Measurements from ENCODE around the gene INO80C.

INO80C gene

GRCh38 chr18:35513181-35513936, 15.6 kb upstream of the INO80C start:
- DNase-seq (ENCODE audit: low read depth): no peak

DNA sequence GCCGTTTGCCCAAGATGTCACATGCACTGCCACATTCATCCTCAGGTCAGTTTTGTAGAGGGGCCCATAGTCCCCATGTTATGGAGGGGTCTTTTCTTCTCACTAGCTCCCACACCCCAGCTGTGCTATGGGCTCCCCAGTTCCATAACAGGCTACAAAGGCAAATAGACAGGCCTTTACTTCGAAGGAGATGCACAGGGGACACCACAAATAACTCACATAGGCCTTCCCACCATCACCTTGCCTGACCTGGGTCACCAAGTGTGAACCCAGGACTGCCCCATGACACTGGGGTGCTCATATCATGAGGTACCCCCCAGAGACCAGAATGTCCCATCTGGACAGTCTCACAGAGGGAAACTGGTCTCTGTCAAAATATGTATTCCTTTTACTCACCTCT, 15.0 kb upstream of the INO80C start:
- DNase-seq (ENCODE audit: low read depth): no peak

DNA sequence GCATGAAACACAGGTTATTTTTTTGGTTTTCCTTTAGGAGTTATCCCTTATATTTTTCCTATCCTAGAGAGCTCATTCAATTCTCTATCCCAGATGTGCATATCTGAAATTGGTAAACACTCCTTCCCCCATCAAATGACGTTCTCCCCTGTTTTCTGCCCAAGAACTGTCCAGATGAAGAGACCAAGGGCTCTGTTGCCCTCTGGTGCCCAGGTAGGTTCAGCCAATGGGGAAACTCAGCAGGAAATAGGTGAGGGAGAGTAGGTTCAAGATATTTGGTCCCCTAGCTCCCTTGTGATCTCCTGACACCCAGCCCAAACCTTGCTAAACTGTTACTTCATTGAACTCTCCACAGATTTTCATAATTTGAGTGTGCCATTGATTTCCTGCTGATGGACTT, 14.1 kb upstream of the INO80C start:
- DNase-seq (ENCODE audit: low read depth): no peak

DNA sequence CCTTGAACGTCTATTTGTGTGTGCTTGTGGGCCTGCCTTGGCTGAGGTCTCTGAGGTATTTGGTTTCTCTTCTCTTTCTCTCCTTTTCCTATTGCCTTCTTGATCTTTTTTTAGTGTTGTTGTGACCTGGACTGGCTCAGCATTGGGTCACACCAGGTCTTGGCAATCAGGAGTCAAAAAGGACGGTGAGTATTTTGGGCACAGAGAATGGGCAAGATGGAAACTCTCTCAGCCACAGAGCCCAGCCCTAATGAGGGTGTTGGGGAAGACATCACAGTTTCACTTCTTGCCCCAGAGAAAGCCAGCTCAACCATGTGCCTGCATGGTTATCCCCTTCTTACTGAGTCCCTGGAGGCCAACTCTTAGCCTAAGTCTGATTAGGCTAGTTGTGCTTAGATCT, 13.7 kb upstream of the INO80C start:
- DNase-seq (ENCODE audit: low read depth): no peak

- DNase-seq (ENCODE audit: low read depth): no peak
These were observed 12.4 kb upstream of the INO80C start for GRCh38 chr18:35510076-35510651.

GRCh38 chr18:35508746-35509338, 11.1 kb upstream of the INO80C start:
- no peak for DNase-seq (ENCODE audit: low read depth)

DNA sequence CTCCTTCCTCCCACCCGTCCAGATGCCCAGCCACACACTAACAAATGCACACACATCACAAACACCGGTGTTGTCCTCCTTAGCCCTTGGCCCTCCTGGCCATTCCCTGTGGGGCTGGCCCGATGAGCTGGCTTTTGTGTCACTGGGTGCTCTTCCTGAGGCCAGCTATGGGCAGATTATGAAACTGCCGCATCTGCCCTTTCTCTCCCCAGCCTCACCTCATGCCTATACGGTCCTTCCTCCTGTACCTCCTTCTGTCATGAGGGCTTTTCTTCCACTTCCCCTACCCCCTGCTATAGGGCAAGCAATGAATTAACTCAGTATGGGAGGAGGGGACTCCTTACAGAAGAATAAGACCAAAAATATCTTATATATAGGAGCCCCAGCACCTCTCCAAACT, 10.3 kb upstream of the INO80C start:
- no peak for DNase-seq (ENCODE audit: low read depth)

DNA sequence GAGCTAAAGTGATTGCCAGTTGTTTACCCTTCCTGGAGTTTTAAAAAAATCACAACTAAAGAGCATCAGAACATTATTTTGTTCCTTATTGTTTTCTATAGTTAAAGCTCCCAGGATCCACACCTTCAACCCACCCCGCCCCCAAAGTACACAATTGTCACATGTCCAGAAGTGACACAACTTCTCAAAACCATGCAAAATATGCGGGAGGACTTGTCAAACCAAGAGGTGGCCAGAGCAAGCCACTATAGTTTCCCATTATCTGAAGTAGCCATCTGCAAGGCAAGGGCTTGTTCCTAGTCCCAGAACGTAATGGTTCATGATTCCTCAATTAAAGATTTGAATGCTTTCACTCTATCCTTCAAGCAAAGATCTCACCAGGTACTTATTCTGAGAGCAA, 9.9 kb upstream of the INO80C start:
- no peak for DNase-seq (ENCODE audit: low read depth)

GRCh38 chr18:35507192-35507591, 9.4 kb upstream of the INO80C start:
- DNase-seq (ENCODE audit: low read depth): no peak

DNA sequence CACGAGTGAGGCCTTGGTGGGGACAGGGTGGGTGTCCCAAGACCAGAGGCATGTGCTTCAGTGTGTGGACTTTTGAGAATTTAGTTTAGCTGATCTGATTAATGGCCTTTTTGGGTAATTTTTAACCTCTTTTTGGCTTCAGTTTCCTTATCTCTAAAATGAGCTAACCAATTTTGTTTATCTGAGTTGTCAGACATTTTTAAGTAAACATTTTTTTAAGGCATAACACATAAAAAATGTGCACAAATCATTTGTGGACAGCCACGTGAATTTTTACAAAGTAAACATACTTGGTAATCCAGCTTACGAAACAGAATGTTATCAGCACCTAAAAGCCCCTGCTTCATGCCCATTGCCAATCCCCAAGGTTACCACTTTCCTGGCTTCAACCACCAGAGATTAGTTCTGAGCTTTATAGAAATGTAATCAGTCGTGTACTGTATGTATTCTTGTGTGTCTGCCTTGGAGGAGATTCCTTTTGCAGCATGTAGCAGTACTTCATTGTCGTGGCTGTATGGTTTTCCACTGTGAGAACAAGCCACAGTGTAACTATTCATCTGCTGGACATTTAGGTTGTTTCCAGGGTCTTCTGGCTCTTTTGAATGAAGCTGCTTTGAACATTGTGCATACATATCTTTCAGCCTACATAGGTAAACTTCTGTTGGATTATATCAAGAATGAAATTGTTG, 8.4 kb upstream of the INO80C start:
- DNase-seq (ENCODE audit: low read depth): no peak

GRCh38 chr18:35504996-35505395, 7.2 kb upstream of the INO80C start:
- DNase-seq (ENCODE audit: low read depth): no peak

DNA sequence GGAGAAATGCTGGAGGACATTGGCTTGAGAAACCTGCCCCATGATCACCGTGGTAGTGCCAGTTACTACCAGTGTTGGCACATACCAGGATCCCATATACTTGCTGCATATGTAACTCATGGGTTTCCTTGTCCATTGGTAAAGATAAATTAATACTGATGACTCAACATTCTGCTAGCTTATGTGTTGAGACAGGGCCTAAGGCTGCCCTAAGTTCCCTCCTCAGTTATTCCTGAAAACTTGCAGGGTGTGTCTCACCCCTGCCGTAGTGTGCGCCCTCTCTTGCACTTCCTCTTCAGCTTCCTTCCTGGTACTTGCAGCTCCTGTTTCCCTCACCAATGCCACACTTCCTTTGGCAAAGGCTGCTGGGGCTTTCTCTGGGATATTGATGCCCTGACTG, 4.3 kb upstream of the INO80C start:
- no peak for DNase-seq (ENCODE audit: low read depth)

DNA sequence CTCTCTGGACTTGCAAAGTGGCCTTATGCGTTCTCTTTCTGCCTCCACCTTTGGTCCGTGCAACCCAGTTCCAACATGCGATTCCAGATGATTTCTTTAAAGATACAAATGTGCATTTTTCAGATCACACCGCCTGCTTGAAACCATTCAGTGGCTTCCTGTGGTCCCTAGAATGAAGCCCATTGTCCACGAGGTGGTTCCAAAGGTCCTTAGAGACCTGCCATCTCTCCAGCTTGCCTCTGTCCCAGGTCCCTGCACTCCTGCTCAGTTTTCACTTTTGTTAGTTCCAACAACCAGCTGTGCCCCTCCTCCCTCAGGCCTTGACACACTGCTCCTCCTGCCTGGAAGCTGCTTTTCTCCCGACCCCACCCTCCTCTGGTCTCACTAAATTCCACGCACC, 3.6 kb upstream of the INO80C start:
- no peak for DNase-seq (ENCODE audit: low read depth)

GRCh38 chr18:35500113-35500512, 2.4 kb upstream of the INO80C start:
- no peak for DNase-seq (ENCODE audit: low read depth)

DNA sequence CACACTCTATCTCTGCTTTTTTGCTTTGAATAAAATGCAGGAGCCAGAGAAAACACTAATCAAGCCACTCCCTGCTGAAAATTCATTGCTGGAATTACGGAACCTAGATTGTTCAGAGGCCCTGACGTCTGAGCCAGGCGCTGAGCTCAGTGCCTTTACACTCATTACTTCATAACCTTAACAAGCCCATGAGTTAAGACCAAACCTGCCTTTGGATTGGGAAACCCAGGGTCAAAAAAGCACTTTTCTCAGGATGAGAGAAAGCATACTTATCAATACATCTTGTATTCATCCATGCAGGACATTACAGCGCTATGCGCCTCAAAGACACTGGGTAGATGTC, 762 bp downstream of the INO80C start:
- no peak for DNase-seq (ENCODE audit: low read depth)

DNA sequence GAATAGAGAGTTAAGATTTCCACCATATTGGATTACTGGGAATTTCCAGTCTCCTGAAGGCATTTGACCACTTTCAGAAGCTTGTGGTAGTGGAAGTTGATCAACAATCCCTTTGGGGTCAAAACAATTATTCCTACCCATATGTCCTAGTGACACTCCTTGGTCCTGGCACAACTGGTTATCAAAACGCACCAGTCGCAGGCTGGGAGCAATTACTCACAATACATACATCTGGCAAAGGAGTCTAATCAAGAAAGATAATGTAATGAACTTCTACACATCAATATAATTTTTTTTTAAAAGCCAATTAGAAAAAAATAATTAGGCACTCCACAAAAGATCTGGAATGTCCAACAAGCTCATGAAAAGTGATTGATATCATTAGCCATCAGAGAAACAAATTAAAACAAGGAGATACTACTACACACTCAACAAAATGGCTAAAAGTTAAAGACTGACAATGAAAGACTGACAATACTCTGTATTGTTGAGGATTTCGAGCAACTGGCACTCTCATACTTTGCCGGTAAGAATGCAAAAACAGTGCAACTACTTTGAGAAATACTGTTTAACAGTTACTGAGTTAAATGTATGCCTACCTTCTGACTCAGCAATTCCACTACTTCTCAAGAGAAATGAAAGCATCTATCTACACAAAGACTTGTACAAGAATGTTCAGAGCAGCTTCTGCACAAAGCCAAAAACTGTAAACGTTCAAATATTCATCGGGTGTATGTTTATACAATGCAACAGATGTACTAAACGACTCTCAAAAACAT, 2.0 kb downstream of the INO80C start:
- no peak for DNase-seq (ENCODE audit: low read depth)

GRCh38 chr18:35494251-35495220, 3.2 kb downstream of the INO80C start:
- no peak for DNase-seq (ENCODE audit: low read depth)

DNA sequence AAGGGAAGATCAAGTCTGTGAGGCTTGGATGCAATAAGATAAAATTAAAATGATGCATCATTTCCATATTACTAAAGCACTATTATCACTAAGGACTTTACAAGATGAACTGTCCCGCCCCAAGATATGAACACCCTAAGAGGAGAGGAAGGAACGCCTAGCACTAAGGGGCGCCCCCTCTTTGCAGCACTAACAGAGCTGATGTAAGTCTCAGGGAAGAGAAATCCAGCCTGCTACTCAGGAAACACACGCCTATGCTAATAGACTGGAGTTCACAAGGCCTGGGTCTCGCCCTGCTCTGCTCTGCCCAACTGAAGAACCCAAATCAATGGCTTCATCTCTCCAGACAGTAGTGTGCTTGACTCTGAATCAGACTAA, 6.1 kb downstream of the INO80C start:
- no peak for DNase-seq (ENCODE audit: low read depth)

GRCh38 chr18:35490894-35491699, 6.7 kb downstream of the INO80C start:
- DNase-seq (ENCODE audit: low read depth): no peak

GRCh38 chr18:35489913-35490490, 7.8 kb downstream of the INO80C start:
- DNase-seq (ENCODE audit: low read depth): no peak

Data from activated T-helper 1 cell treated with Interleukin-2 at 50 U/mL for 16 hours (primary cell).